Naive thymus-derived CD8-positive, alpha-beta T cell (primary cell): ENCODE results near the gene PIGM. TPM values are rescaled to one million over a fixed set of nuclear protein-coding genes. Genes with fewer than 3 reads are reported as not detected.

Experiments used
- ATAC-seq, 2 donors: fragments of 150-1000 bp; cut with Tn5 transposase in 1 of 2; sonication (Bioruptor Pico), chemical (Tn5 transposase) in 1 of 2; 1 replicate in 1 of 2; 2 replicates in 1 of 2; pipeline ENCODE4 v1.10.0; 2021; ENCODE audit warnings: mild to moderate bottlenecking in 2 of 2, moderate library complexity in 2 of 2
- POLR2A ChIA-PET: fragments of 350-600 bp; sonication (Branson Sonifier 250); formaldehyde crosslinking; loops from one replicate; lab custom pipeline; 2021; ENCODE audit warnings: antibody characterized with exemption; lab: Charles Lee
- DNase-seq, 10 donors: peaks; one replicate each; pipeline versions ENCODE4 v3.0.0 to v3.0.0-alpha.2; 2020 to 2022
- H3K27ac Mint-ChIP-seq, 10 donors: one replicate each; pipeline ENCODE4 v1.8.0; 2020 to 2022; ENCODE audit warnings: mild to moderate bottlenecking in 10 of 10, mixed read lengths in 10 of 10, moderate library complexity in 4 of 10, inconsistent platforms in 1 of 10
- H3K27me3 Mint-ChIP-seq, 5 donors: one replicate each; pipeline ENCODE4 v1.8.0; 2021 to 2022; ENCODE audit warnings: mixed read lengths in 5 of 5
- H3K36me3 Mint-ChIP-seq, 3 donors: one replicate each; pipeline ENCODE4 v1.8.0; 2020 to 2022; ENCODE audit warnings: mixed read lengths in 3 of 3, mild to moderate bottlenecking in 2 of 3, inconsistent platforms in 1 of 3
- H3K4me1 Mint-ChIP-seq, 4 donors: one replicate each; pipeline ENCODE4 v1.8.0; 2021 to 2022; ENCODE audit warnings: mixed read lengths in 4 of 4
- H3K4me3 Mint-ChIP-seq, 10 donors: one replicate each; pipeline ENCODE4 v1.8.0; 2020 to 2022; ENCODE audit warnings: mild to moderate bottlenecking in 10 of 10, mixed read lengths in 10 of 10, moderate library complexity in 6 of 10, inconsistent platforms in 1 of 10
- H3K9me3 Mint-ChIP-seq, 9 donors: one replicate each; pipeline ENCODE4 v1.8.0; 2020 to 2022; ENCODE audit warnings: mixed read lengths in 9 of 9, mild to moderate bottlenecking in 3 of 9, inconsistent platforms in 1 of 9, moderate library complexity in 1 of 9
- polyA plus RNA-seq, 3 donors: library from polyadenylated mRNA; unstranded; fragments of 300-500 nt; fragmentation: Illumina TruSeq; gene quantifications; one replicate each; pipeline ENCODE4 v1.2.3, GENCODE V29; 2021
- total RNA-seq, 8 experiments: library from RNA in 2 of 8; stranded (reverse) in 2 of 8; gene quantifications; one replicate each; pipeline ENCODE4 v1.2.3 and lab custom pipeline; 2021 to 2026

PIGM gene
- total and polyA plus RNA-seq, 5 experiments from 2014 or later, result 3.3 to 9.7 (median 4.0) TPM

GRCh38 chr1:159979257-159979656, 52.5 kb downstream of the PIGM start:
- H3K4me1 Mint-ChIP-seq, result no peaks in the 10 kb centered on the region
- H3K36me3 Mint-ChIP-seq, result no peaks in the 10 kb centered on the region
- H3K9me3 Mint-ChIP-seq, result no peaks in the 10 kb centered on the region
- POLR2A ChIA-PET, result no interaction called here
- no peak overlapping the region for H3K4me3 Mint-ChIP-seq
- H3K27me3 Mint-ChIP-seq, result peaks cover 14 to 54% (median 37%) of the 10 kb centered on the region in 5 donors
- DNase-seq, result no peak
- H3K27ac Mint-ChIP-seq, result no peak overlapping the region
- ATAC-seq, result no peak

- no peak for DNase-seq
- POLR2A ChIA-PET, result no interaction called here
- H3K9me3 Mint-ChIP-seq, result no peaks in the 10 kb centered on the region
- peaks cover 16 to 43% (median 32%) of the 10 kb centered on the region in 5 donors for H3K27me3 Mint-ChIP-seq
- no peak overlapping the region for H3K4me3 Mint-ChIP-seq
- H3K4me1 Mint-ChIP-seq, result no peaks in the 10 kb centered on the region
- no peak overlapping the region for H3K27ac Mint-ChIP-seq
- no peak for ATAC-seq
- H3K36me3 Mint-ChIP-seq, result no peaks in the 10 kb centered on the region
Measured at GRCh38 chr1:159978107-159978398, 53.7 kb downstream of the PIGM start.

DNA sequence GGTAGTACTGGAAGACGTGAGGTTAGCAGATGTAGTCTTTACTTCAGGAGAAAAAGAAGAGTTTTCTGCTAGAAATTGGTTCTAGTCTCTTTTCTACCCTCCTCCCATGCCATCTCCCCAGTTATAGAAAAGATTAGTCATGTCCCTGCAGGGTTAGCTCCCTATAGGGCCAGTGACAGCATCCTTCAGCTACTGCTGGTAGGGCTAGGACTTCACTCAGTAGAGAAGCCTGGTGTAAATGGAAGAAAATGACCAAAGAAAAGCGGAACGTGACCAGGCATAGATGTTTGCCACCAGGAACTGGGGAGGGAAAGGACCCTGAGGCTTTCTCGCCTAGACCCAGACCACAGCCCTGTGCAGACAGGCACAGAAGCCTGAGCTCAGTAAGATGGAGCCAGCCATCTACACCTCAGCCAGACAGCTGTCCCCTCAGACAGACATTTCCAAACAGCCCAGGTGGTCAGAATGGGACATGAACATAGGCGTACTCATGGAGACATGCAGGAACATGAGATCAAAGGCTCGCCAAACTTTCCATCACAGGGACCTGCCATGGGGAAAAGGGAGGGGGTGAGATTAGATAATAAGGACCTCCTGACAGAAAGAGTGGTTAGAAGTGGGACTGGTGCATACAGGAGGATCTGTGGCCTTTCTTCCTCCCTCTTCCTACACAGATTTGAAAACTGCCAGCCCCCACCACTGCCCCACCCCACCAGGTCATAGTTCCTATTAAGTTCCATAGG, 54.3 kb downstream of the PIGM start:
- Mint-ChIP-seq H3K27ac (no peak overlapping the region), H3K36me3 (no peaks in the 10 kb centered on the region), H3K4me3 (no peak overlapping the region), H3K27me3 (peaks cover 16 to 37% (median 30%) of the 10 kb centered on the region in 5 donors), H3K4me1 (no peaks in the 10 kb centered on the region), H3K9me3 (no peaks in the 10 kb centered on the region)
- DNase-seq, result no peak
- POLR2A ChIA-PET, result no interaction called here
- no peak for ATAC-seq

Other genes with a start within 250 kb of the PIGM start
- 1 to 10 TPM; 2.1 TPM for gene FCRL6, start 229.6 kb downstream of the PIGM start, total RNA-seq
- 100 to 1,000 TPM in 1 of 3 donors, 1 to 10 TPM in 2; 2.1 to 127 (median 6.6) TPM for gene FCRL6, start 229.6 kb downstream of the PIGM start, polyA plus RNA-seq
- under 1 TPM; 0.10 to 0.36 TPM for gene SLAMF8, start 205.1 kb downstream of the PIGM start, total RNA-seq
- gene SLAMF8, start 205.1 kb downstream of the PIGM start, polyA plus RNA-seq, result 1 to 10 TPM in 1 of 3 donors, under 1 TPM in 2; 0.47 to 3.0 (median 0.64) TPM
- gene VSIG8, start 169.3 kb downstream of the PIGM start, total RNA-seq, result not detected
- gene VSIG8, start 169.3 kb downstream of the PIGM start, polyA plus RNA-seq, result not detected
- 1 to 10 TPM; 1.3 to 1.5 TPM for gene CFAP45, start 131.8 kb downstream of the PIGM start, total RNA-seq
- gene CFAP45, start 131.8 kb downstream of the PIGM start, polyA plus RNA-seq, result under 1 TPM in 1 of 3 donors, not detected in 2; 0.33 TPM
- 100 to 1,000 TPM; 125 to 136 TPM for gene TAGLN2, start 106.5 kb downstream of the PIGM start, total RNA-seq
- 100 to 1,000 TPM; 477 to 825 (median 609) TPM for gene TAGLN2, start 106.5 kb downstream of the PIGM start, polyA plus RNA-seq
- under 1 TPM; 0.16 to 0.21 TPM for gene IGSF9, start 86.4 kb downstream of the PIGM start, total RNA-seq
- gene IGSF9, start 86.4 kb downstream of the PIGM start, polyA plus RNA-seq, result not detected
- gene SLAMF9, start 77.8 kb downstream of the PIGM start, total RNA-seq, result not detected
- gene SLAMF9, start 77.8 kb downstream of the PIGM start, polyA plus RNA-seq, result not detected
- not detected for gene KCNJ10, start 38.2 kb upstream of the PIGM start, total RNA-seq
- under 1 TPM in 1 of 3 donors, not detected in 2; 0.29 TPM for gene KCNJ10, start 38.2 kb upstream of the PIGM start, polyA plus RNA-seq
- not detected for gene KCNJ9, start 49.5 kb upstream of the PIGM start, total RNA-seq
- gene KCNJ9, start 49.5 kb upstream of the PIGM start, polyA plus RNA-seq, result under 1 TPM; 0.03 to 0.20 (median 0.10) TPM
- 10 to 100 TPM; 67.9 to 71.5 TPM for gene IGSF8, start 66.6 kb upstream of the PIGM start, total RNA-seq
- 10 to 100 TPM; 40.2 to 74.5 (median 56.9) TPM for gene IGSF8, start 66.6 kb upstream of the PIGM start, polyA plus RNA-seq
- not detected for gene ATP1A2, start 83.8 kb upstream of the PIGM start, total RNA-seq
- gene ATP1A2, start 83.8 kb upstream of the PIGM start, polyA plus RNA-seq, result not detected
- gene ATP1A4, start 119.6 kb upstream of the PIGM start, total RNA-seq, result not detected
- gene ATP1A4, start 119.6 kb upstream of the PIGM start, polyA plus RNA-seq, result not detected
- gene CASQ1, start 158.6 kb upstream of the PIGM start, total RNA-seq, result not detected
- not detected for gene CASQ1, start 158.6 kb upstream of the PIGM start, polyA plus RNA-seq
- 10 to 100 TPM; 13.1 to 13.2 TPM for gene PEA15, start 173.4 kb upstream of the PIGM start, total RNA-seq
- gene PEA15, start 173.4 kb upstream of the PIGM start, polyA plus RNA-seq, result 1 to 10 TPM; 3.9 to 4.6 (median 4.3) TPM
- 100 to 1,000 TPM; 256 TPM for gene DCAF8, start 230.6 kb upstream of the PIGM start, total RNA-seq
- 10 to 100 TPM; 46.9 to 51.6 (median 49.5) TPM for gene DCAF8, start 230.6 kb upstream of the PIGM start, polyA plus RNA-seq